GM19193 (cell line): ENCODE measurements around the gene NOL4L.

ENCODE experiments used
- POLR2A ChIP-seq: IDR thresholded peaks from 4 replicates; pipeline ENCODE4 v1.6.1; 2011; ENCODE audit not compliant: insufficient read depth, insufficient read length; ENCODE audit errors: extremely low read depth

NOL4L gene

DNA sequence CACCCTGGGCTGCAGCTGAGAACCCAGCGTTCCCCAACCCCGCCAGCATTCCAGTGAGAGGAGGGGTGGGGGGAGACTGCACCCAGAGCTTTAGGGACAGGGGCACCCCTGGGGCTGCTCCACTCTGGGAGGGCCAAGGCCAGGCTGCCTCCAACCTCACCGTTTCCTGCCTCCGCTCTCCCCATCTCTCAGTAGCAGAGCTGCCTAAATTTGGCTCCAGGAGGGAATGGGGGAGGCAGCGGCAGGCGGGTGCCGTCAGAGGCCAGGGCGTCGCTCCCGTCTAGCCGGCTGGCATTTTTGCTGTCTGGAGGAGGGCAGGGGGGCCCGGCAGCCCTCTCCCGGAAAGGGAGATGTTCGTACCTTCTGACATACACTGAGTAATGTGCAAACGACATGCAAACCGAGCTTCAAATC is 46.6 kb downstream of the NOL4L start:
- TF ChIP-seq POLR2A = no peak

DNA sequence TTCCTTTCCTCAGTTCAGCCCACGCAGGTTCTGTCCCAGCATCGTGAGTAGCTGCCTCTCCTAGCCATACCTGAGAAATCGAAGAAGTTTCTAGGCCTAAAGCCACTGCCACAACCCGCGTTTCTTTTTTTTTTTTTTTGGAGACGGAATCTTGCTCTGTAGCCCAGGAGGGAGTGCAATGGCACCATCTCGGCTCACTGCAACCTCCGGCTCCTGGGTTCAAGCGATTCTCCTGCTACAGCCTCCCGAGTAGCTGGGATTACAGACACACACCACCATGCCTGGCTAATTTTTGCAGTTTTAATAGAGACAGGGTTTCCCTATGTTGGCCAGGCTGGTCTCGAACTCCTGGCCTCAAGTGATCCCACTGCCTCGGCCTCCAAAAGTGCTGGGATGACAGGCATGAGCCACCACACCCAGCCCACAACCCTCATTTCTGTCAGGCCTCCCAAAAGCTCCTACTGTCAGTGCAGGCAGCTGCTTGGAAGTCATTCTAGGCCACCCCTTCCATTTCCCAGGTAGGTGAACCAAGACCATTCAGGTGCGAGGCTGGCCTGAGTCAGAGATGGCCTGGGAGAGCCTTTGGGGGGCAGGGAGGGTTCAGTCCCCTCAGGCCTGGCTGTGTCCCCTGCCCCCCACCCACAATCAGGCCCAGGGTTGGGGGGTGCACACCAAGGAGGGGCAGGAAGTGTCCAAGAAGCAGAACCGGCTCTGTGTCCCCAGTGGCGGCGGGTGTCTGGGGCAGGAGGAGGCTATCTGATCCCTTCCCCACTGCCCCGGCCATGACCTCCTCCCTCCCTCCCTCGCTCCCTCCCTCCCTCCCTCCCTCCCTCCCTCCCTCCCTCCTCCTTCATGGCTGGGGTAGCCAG is 47.2 kb downstream of the NOL4L start:
- TF ChIP-seq POLR2A = no peak

DNA sequence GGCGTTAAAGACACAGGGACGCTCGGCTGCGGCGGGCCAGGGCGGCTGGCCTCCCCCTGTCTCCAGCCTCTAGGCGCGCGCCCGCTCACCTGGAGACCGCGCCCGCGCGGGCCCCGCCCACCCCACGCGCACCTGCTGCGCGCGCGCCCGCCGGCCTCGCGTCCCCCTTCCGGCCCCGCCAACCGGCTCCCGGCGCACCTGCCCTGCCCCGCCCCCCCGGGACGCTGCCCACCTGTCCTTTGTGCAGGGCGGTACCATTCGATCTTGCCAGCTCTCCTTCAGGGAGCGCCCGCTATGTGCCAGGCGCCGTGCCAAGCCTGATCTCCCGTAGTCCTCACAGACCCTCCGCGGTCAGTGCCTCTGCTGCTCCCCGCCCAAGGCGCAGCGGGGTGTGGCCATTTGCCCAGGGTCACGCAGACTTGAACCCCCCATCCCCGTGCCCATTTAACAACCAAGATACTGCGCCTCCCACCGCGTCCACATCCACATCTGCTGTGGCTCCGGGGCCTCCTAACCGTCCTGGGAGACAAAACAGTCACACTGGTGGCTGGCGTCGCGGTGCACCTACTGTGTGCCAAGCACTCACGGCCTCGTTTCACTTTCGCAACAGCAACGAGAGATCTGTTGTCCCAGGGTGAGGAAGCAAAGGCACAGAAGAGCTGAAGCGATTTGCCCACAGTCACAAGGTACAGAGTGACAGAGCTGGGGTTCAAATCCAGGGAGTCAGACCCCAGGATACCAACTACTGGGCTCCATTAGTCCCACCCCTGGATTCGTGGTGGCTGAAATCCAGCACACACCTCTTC is 48.1 kb downstream of the NOL4L start:
- no peak for TF ChIP-seq POLR2A

DNA sequence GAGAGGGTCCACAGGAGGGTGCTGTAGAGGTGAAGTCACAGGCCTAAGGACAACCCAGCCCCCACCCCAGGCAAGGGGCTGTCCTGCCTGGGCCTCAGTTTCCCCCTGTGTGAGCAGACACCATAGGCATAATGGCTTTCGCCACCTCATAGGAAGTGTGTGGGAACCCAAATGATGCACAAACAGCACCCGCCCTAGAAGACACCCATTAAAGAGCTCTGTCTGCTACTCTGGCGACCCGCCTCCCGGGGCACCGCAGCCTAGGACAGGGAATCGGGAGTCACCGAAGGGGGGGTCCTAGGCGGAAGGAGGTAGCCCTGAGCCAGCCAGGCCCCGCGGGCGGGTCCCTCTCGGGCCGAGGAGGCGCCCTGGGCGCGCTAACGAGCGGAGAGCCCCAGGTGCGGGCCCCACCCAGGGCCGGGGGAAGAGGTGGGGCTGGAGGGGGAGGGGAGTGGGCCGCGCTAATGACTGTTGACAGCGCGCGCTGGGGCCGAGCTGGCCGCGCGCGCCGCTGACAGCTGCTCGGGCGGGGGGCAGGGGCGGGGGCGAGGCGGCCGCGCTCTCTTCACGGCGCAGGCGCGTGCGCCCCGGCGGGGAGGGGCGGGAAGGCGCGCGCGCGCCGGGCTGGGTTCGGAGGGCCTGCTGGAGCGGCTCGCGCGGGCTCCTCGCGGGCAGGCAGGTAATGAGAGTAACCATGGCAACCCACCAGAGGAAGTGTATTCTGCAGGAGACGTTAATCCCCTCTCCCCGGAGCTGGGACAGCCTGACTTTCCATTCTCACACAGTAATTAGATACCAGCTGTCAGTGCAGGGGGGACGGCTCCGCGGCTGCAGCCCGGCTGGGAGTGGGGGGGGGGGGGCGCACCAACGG is 48.9 kb downstream of the NOL4L start:
- no peak for TF ChIP-seq POLR2A

DNA sequence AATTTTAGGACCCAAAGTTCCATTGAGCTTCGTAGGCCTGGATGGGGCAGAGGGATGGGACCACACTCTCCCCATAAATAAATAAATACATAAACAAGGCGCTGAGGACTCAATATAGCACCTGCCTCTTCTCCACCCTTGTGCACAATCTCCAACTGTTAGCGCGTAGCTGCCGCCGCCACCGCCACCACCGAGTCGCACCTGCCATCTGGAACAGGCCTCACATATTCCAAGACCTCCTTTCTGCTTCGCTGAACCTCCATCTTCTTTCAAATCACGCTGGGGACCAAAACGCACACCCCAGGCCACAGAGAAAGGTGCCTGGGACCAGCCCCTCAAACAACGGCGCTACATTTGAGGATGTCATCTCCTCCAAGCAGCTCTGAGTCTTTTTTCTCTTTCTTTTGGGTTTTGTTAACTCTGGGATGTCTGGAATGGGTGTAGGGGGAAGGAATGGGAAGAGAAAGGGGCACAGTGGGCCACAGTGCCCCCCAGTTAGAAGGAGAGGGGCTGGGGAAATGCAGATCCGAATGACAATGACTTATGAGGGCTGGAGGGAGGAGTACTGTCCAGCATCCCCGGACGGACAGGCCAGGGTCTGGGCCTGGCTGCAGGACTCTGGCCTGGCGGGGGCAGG is 49.7 kb downstream of the NOL4L start:
- no peak for TF ChIP-seq POLR2A

DNA sequence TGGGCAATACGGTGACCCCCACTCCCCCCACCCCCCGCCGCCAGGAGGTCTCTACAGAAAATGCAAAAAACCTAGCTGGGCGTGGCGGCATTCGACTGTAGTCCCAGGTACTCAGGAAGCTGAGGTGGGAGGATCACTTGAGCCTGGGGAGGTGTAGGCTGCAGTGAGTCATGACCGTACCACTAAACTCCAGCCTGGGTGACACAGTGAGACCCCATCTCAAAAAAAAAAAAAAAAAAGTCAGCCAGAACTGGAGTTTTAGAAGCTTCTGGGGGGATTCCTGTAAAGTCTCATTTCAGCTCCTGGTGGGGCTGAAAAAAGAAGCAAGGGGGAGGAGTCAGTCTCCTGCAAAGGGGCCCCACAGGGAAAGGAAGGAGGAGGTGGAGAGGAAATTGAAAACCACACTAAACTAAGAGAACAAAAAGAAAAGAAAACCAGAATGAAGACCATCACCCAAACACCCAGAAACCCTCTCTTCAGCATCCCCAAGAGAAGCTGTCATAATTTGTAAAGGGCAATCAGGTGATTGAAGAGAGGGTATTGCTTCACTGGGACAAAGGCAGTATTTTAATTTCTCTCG is 50.4 kb downstream of the NOL4L start:
- no peak for TF ChIP-seq POLR2A

DNA sequence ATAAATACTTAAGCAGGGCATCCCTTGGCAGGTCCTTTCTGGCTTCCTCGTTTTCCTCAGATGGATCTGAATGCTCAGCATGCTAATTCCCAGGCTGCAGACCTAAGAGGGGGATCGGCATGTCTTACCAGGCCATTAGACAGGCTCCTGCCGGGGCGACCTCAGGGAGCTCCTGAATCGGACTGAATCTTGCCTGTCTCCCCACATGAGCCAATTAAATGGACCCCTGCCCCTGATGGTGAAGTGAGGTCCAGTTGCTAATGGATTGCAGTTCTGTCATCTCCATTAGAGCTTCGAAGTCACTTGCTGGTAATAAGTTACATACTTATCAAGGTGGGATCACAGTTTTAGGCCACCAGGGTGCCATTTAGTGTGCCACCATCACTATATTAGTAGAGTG is 51.4 kb downstream of the NOL4L start:
- TF ChIP-seq POLR2A = no peak

DNA sequence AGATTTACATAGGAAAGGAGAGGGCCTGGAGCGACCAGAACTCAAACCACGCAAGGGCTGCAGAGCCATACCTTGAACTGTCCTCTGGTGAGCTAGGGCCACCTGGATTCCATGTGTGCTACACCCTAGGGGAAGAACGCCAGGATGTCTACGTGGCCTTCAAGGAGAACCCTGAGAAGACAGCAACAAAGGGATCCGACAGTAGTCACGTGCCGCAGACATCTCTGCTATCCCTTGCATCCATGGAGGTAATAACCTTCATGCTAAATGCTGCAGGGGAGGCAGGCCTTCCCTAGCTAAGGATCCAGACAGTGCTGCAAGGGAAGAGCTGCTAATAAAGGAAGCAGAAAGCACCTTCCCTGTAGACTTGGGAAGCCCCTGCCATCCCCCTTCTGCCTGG is 52.9 kb downstream of the NOL4L start:
- no peak for TF ChIP-seq POLR2A

DNA sequence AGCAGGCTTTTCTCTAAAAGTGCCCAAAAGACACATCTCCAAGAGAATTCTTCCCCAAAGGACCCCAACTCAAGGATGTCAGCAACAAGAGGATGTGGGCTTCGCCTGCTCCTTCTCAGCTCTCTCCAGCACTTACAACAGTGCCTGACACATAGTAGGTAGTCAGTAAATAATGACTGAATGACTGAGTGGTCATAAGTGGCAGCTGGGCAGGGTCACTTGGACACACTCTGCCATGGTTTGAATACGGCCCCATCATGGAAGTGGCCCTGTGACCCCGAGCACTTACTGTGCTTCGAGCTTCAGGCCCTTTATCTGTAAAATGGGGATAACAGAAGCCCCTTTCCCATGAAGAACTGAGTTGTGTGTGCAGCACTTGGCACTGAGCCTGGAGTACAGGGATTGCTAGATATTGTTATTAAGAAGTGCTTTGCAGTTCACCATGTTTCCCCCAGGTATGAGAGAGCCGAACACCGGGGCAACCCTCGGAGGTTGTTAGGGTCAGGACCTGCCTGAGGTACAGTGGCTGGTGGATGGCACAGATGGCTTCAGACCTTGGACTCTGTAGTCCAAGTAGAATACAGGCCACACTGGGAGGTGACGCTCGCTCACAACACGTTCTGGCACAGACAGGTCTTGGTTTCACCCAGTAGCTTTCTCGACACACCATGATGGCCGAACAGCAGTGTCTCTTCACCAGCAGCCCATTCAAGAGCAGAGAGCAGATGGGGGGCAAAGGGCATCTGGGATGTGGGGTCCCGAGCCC is 56.0 kb downstream of the NOL4L start:
- no peak for TF ChIP-seq POLR2A

DNA sequence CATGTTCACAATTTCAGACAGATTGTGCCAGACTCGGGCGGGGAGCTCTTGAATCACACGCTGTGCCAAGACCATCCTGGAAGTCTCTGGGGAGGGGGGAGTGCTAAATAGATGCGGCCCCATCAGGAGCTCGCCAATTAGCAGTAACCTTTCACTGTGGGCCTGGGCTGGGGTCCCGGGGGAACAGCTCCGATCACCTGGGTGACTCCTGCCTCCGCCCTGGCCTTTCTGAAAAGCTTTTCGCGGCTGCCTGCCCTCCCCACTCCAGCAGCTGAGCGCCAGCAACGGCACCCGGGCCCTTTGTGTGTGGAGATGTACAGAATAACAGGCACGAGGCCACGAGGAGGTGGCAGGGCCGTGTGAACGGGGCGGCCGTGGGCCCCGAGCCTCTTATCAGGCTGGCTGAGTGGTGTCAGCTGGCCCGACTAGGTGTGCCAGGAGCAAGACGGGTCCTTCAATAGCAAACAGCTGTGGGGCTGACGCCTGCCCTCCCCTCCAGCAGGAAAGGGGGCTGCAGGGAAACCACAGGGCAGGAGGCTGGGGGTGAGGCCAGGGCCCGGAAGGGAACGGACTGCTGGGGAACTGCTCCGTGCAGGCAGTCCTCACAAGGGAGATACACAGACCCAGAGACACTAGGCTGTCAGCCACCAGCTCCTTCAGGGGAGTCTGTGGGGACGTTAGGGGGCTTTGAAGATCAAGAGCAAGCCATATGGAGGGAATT is 56.8 kb downstream of the NOL4L start:
- no peak for TF ChIP-seq POLR2A

DNA sequence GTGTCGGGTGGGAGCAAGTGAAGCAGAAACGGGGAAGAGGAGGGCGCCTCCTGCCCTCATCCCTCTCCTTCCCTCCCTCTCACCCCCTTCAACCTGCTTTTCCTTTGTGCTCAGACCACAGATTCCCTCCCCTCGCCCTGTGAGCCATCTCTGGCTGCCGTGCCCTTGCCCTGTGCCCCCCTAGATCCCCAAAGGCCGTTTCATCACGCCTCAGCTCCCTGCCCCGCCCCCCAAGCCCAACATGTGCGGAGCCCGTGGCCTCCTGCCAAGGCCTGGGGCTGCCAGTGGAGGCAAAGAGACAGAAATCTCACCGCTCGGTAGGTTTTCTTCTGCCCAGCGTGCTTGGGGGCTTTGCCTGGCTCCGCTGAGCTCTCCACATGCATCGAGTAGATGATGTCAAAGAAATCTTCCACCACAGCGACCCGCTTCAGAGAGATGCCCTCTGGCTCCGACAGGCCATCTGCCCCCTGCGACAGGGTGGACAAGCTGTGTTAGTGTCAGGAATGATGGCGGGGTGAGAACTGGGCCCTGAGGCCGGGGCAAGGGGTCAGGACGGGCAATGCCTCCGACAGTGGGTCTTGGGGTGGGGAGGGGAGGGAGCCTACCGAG is 57.6 kb downstream of the NOL4L start:
- TF ChIP-seq POLR2A = no peak

DNA sequence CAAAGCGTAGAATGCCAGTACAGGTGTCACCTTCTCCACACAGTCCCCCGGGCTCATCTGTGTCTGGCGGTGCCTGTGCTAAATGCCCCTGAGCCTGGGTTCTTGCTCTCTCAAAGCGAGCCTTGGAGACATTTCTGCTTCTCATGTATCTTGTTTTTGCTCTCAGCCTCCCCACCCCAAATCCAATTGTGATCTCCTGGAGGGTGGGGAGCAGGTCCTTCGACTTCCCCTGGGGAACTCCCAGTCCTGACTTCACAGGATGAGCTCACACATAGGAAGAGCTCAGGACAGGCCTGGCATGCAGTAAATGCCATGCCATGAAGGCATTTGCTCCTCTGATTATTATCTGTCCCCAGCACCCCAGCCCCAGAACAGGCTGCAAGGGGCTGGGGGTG is 58.1 kb downstream of the NOL4L start:
- TF ChIP-seq POLR2A = no peak
